ENCODE measurements around the gene GPR39.

GPR39 gene

DNA sequence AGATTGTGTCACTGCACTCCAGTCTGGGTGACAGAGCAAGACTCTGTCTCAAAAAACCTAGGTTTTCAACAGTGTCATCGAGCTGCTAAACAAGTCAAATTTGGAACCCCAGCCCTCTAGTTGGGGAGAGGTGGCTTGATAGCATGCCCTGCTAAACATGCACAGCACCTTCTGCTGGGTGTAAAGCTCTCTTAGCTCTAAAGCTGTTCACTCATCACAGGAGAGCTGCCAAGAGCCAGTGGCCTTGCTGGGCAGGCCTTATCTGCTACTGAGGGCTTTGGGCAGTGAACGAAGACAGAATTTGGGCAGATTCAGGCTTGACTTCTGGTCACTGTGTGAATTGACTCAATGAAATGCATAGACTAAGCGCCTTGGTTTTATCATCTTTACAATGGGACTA lies 152.1 kb downstream of the GPR39 start:
- no peak for DNase-seq

DNA sequence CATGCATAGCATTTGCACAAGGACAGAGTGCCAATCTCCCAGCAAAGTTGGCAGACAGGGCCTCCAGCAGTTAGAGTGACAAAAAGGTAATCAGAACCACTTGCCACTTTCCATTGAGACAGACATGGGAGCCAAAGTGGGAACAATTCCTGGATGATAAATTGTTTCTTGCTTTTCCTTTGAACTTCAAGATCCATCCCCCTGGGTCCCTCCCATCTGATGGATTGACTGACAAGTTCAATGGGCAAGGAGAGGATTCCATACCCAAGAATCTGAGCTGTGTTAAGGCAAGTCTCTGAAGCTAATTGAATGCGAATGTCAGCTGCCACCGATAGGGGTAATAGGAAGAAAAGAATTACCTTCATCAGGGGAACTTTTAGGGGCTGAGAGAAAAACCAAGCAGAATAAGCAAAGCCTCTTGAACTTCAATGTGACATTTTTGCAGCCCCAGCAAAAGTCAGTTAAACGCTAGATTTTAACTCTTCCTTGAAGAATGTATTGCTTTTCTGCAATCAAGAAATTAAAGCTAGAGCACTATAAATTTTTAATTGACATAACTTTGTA lies 156.9 kb downstream of the GPR39 start:
- DNase-seq = no peak

DNA sequence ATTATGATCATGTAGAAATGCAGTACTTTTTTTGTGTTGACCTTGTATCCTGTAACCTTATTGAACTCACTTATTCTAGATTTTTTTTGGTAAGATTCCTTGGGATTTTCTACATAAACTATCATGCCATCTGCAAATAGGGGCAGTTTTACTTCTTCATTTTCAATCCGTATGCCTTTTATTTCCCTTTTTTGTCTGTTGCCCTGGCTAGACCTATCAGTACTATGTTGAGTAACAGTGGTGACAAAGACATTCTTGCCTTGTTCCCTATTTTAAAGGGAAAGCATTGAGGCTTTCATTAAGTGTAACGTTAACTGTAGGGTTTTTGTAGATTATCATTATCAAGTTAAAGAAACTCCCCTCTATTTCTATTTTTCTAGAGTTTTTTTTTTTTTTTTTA lies 161.1 kb downstream of the GPR39 start:
- DNase-seq = no peak

- no peak for DNase-seq
These were observed 165.0 kb downstream of the GPR39 start for GRCh38 chr2:132581591-132581990.

GRCh38 chr2:132581991-132582738 lies 165.6 kb downstream of the GPR39 start:
- DNase-seq = no peak

GRCh38 chr2:132583666-132584360 lies 167.2 kb downstream of the GPR39 start:
- no peak for DNase-seq

GRCh38 chr2:132584976-132585817 lies 168.6 kb downstream of the GPR39 start:
- DNase-seq = no peak

DNA sequence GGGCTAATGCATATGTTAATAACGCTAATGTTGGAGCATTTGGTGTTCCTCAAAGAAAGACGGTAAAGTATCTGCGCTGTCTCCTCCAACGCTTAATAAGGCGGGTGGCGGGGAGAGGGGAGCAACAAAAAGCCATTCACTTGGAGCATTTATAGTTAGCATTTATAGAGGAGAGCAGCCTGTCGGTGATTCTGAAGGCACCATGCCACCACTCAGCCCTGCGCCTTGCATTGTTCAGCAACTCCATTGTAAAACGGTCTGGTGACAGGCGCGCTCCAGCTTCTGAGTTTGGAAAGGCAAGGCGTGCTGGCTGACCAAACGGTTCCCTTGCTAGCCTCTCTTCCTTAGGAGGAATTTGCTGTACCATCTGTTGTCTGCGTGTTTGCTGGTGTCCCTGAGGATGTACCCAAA lies 169.5 kb downstream of the GPR39 start:
- no peak for DNase-seq

DNA sequence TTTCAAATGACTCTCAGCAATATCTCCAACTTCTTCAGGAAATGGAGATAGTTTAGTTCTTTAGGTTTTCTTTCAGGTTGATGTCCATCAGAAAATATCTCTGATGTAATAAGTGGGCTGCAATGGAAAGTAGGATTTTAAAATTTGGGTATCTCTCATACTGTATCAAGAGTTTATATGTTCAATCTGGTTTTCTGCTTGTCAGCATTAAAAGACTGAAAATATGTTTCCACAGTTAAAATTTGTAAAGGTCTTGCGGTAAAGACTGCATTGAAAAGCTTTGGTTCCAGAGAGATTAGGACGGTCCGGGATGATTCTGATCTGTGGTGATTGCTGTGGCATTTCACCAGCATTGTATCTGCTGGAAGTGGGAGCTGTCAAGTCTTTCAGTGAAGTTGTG lies 170.2 kb downstream of the GPR39 start:
- DNase-seq = no peak

DNA sequence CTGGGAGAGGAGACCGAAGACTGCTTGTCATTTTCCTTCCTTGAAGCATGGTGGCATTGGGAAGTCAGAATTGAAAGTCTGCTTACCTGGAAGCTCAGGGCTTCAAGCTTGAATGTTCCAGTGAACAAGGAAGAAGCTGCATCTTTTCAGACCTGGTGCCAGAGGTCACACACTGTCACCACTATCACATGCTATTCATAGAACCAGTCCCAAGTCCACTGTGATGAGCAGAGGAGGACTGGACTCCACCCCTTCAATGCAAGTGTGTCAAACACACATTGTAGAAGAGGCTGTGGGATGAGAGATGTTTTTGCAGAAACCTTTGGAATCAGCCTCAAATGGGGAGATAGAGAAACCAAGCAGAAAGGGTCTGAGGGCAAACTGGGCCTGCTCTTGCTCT lies 172.0 kb downstream of the GPR39 start:
- no peak for DNase-seq

- no peak for DNase-seq
These were observed 172.7 kb downstream of the GPR39 start for GRCh38 chr2:132589111-132589830.

DNA sequence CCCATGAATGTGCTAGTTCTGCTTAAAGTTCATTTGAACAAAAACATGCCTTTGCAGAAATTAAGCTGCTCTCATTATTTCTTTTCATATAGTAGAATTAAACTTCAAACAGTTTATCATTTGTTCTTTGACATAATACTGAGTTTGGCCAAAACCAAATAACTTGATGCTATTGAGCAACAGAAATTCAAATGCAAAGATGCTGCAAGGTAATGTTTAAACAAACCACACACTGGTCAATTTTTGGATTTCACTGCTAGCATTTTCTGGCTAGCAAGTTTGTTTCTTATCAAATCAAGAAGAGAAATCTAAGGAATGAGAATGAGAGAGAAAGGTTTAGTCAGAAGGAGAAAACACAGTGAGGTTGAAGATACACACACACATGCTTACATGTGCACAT lies 173.4 kb downstream of the GPR39 start:
- no peak for DNase-seq

DNA sequence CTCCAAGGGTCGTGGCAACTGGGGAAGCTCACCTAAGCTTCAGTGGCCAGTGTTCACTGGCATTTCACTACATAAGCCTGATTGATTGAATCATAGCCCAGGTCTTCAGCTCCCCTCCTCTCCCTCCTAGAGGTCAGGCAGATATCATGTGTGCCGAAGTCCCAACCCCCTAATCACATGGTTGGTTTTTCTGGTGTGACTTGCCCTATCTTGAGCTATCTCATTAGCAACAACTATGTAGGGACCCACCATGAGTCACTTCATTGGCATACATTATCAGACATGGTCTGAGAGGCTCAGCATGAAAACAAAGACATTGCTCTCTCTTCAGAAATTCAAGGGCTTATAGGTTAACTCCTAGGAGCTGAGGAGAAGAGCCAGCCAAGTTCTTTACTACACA lies 176.6 kb downstream of the GPR39 start:
- no peak for DNase-seq

- no peak for DNase-seq
These were observed 178.6 kb downstream of the GPR39 start for GRCh38 chr2:132595186-132595585.

GRCh38 chr2:132595693-132596092 lies 179.1 kb downstream of the GPR39 start:
- DNase-seq = no peak

GRCh38 chr2:132597166-132597565 lies 180.6 kb downstream of the GPR39 start:
- no peak for DNase-seq

DNA sequence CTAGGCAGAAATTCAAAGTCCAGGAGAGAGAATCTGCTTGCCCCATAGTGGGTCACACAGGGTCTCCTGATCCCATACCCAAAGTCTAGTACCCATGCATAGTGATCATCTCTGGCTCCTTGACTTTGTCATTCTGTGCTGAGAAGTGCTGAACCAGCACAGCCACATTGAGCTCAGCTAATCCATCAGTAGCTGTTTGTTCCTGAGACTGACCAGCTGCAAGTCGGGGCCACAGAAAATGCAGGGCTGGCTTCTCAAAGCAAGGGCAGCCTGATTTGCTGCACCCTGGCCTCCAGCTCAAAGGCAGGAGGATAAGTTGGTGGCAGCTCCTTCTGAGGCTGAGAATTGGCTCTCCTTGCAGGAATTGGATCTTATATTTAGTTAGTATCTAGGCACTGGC lies 181.2 kb downstream of the GPR39 start:
- no peak for DNase-seq

GRCh38 chr2:132598536-132598935 lies 181.9 kb downstream of the GPR39 start:
- DNase-seq = no peak

- no peak for DNase-seq
These were observed 183.0 kb downstream of the GPR39 start for GRCh38 chr2:132599556-132599955.

DNA sequence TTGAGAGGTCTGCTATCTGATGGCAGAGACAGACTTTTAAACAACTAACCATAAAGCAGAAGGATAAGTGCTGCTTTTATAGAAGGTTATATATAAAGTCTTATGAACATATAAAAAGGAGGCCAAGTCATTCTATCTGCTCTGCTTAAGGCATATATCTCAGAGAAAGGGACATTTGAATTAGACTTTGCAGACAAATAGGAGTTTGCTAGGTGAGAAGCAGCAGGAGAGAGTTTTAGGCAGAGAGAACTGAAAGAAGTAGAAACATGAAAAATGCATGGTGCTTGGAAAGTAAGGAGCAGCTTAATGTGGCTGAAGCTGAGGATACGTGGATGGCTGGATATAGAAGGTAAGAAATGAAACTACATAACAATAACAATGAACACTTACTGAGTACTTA lies 188.0 kb downstream of the GPR39 start:
- DNase-seq = no peak

DNA sequence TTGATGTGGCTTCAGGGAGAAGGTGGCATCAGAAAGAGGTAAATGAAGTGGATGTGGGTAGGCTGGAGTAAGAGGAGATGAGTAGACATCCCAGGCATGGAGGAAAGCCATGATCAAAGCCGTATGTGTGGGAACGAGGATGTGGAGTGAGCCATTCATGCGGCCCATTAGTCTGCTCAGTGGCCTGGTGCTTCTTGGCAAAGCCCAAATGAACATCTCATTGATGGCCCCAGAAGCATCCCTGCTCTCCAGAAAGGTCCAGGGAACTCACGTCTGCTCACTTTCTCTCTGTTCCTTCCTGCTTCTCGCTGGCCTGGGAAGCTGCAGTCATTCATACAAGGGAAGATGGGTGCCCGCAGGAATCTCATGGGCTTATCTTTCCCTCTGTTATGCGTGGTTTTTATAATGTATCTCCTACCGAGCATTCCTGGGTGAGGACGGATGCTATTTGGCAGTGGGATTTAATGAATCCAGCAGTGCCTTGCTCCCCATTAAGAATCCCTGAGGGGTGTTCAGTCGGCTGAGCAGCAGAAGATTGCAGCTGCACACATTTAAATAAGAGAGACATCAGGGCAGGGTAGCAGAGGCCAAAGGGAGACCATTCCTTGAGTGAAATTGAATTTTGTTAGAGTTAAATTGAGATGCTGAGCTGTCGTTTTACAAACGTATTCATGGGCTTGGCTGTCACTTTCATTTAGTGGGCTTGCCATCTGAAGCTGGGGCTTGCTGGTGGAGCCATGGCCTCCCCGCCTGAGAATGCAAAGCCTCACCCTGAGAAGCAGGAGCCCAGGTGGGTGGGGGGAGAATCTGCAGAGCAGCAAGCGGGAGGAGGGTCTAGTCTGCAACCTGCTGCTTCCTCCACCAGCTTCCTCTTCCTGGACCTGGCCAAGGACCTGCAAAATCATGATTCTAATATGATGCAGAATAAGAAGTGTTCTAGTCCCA lies 188.9 kb downstream of the GPR39 start:
- no peak for DNase-seq

DNA sequence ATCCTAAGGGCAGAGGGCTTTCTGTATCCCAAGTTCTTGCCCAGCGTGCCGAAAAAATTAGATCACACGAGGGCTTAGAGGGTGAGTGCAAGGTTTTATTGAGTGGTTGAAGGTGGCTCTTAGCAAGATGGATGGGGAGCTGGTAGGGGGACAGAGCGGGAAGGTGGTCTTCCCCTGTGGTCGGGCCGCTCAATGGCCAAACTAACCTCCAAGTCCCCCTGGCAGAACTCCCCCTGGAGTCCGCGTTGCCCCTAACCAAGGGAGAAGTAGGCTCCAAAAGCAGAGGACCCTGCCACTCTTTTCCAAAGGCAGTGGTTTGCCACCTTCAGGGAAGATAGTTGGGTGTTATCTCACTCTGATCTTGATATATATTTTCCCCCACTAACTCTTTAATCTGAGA lies 190.0 kb downstream of the GPR39 start:
- DNase-seq = no peak

Data from amniotic stem cell (primary cell).